Measurements from ENCODE around the gene OR56A1. TPM values are rescaled to one million over a fixed set of nuclear protein-coding genes. Genes with fewer than 3 reads are reported as not detected.

The OR56A1 gene
- not detected in 2 replicates for total RNA-seq

GRCh38 chr11:6030708-6031405 lies at the start of gene OR56A1:
Gene OR56A1, minus strand, starts transcription at chr11:6030758. Its CDS starts 3,066 bp downstream, at chr11:6027692.

GRCh38 chr11:6006846-6007245 lies 23.7 kb downstream of the OR56A1 start, which contains the start of gene OR56A4:
Gene OR56A4, minus strand, starts transcription at chr11:6006946. Its CDS starts 3,954 bp downstream, at chr11:6002992.

GRCh38 chr11:5986885-5987284 lies 43.7 kb downstream of the OR56A1 start, which contains the start of gene OR52L1:
Gene OR52L1, minus strand, starts transcription at chr11:5986985. Its CDS starts 55 bp downstream, at chr11:5986930.

Other genes with a start within 250 kb of the OR56A1 start
- gene OR52N5, start 247.4 kb downstream of the OR56A1 start, total RNA-seq = not detected in 2 replicates
- not detected in 2 replicates for gene OR52N1, start 239.5 kb downstream of the OR56A1 start, total RNA-seq
- gene OR52N2, start 221.8 kb downstream of the OR56A1 start, total RNA-seq = not detected in 2 replicates
- not detected in 2 replicates for gene OR52E6, start 188.9 kb downstream of the OR56A1 start, total RNA-seq
- gene OR52E8, start 173.1 kb downstream of the OR56A1 start, total RNA-seq = not detected in 2 replicates
- gene OR52E4, start 150.1 kb downstream of the OR56A1 start, total RNA-seq = not detected in 2 replicates
- gene OR52E5, start 137.6 kb downstream of the OR56A1 start, total RNA-seq = not detected in 2 replicates
- not detected in 2 replicates for gene OR56A3, start 88.5 kb downstream of the OR56A1 start, total RNA-seq
- gene OR56A5, start 62.3 kb downstream of the OR56A1 start, total RNA-seq = not detected in 2 replicates
- gene OR52L1, start 43.8 kb downstream of the OR56A1 start, total RNA-seq = not detected in 2 replicates
- gene OR56A4, start 23.8 kb downstream of the OR56A1 start, total RNA-seq = not detected in 2 replicates
- gene OR56B4, start 76.9 kb upstream of the OR56A1 start, total RNA-seq = not detected in 2 replicates
- gene OR52B2, start 139.6 kb upstream of the OR56A1 start, total RNA-seq = not detected in 2 replicates
- gene OR52W1, start 168.5 kb upstream of the OR56A1 start, total RNA-seq = not detected in 2 replicates
- not detected in 2 replicates for gene C11orf42, start 174.8 kb upstream of the OR56A1 start, total RNA-seq
- gene FHIP1B, start 203.9 kb upstream of the OR56A1 start, total RNA-seq = 11.6 and 18.6 TPM in 2 replicates
- under 0.01 TPM in 1 of 2 replicates, not detected in the other for gene CNGA4, start 208.3 kb upstream of the OR56A1 start, total RNA-seq
- 0.25 TPM in 1 of 2 replicates, not detected in the other for gene CCKBR, start 229.1 kb upstream of the OR56A1 start, total RNA-seq